IPS-20b (cell line): ENCODE results near the gene DRAM2.

Source experiments
- H3K27ac ChIP-seq: one replicate; pipeline ENCODE4 v1.5.1; 2013; ENCODE audit warnings: low read length
- H3K27me3 ChIP-seq: 2 replicates; pipeline ENCODE4 v1.6.1; 2013; ENCODE audit warnings: mild to moderate bottlenecking, low read length, inconsistent platforms; ENCODE audit not compliant: insufficient read depth
- H3K36me3 ChIP-seq: 2 replicates; pipeline ENCODE4 v1.6.1; 2013; ENCODE audit warnings: low read depth, mild to moderate bottlenecking, inconsistent platforms, low read length, moderate library complexity; ENCODE audit not compliant: insufficient read depth
- H3K4me1 ChIP-seq: 2 replicates; pipeline ENCODE4 v1.6.1; 2013; ENCODE audit warnings: mild to moderate bottlenecking, control low read depth, inconsistent platforms, low read length, moderate library complexity; ENCODE audit not compliant: insufficient read depth
- H3K4me3 ChIP-seq: 2 replicates; pipeline ENCODE4 v1.5.1; 2013; ENCODE audit warnings: mild to moderate bottlenecking, low read length, inconsistent platforms
- H3K9ac ChIP-seq: 2 replicates; pipeline ENCODE4 v1.6.1; 2013; ENCODE audit warnings: low read depth, mild to moderate bottlenecking, inconsistent platforms, low read length, moderate library complexity
- H3K9me3 ChIP-seq: 2 replicates; pipeline ENCODE4 v1.6.1; 2013; ENCODE audit warnings: mild to moderate bottlenecking, low read depth, low read length, inconsistent platforms; ENCODE audit not compliant: insufficient read depth

DRAM2 gene

DNA sequence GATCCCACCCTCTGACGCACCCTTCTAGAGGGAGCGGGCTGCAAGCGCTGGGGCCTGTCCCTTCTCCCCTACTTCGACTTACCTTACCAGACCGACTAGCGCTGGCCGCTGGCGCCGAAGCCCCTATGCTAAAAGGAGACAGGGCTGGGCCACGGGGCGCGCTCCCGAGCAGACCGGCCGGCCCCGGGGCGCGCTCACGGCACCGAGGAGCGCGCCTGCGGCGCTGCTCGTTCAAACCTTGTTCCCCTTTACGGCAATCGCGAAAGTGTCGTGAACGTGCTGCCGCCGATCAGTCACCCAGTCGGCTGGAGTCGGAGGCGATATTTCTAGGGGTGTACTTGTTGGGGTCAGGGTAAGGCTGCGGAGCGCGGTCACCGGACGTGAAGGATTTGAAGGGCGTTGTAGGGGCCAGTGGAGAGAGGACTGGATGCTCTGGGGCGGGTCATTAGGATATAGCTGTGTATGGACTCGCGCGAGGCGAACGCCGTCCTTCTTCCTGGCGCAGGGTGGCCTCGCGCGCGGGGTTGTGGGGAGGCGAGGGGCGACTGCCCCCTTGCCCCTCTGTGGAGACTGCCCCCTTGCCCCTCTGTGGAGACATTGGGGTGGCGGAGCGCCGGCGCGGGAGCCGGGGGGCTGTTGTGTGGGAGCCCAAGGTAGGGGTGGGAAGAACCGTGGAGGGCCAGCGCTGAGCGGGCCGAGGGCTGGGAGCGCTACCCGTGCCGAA lies at the start of gene DRAM2, which contains the start of gene CEPT1:
Gene DRAM2, minus strand, starts transcription at position 138 of the 724 bp plus-strand sequence. CDS start 8,539 bp downstream, outside the sequence.
Gene CEPT1, plus strand, starts transcription at position 268 of the 724 bp plus-strand sequence. CDS start 7,492 bp downstream, outside the sequence.
- H3K27me3 ChIP-seq, result no peaks in the 10 kb centered on the region
- H3K27ac ChIP-seq, result peak within 1 kb of the TSS; percentile 93
- peaks cover 27% of the 10 kb centered on the region for H3K36me3 ChIP-seq
- peak within 1 kb of the TSS; percentile 84 for H3K9ac ChIP-seq
- peaks cover 18% of the 10 kb centered on the region for H3K4me1 ChIP-seq
- H3K4me3 ChIP-seq, result peak within 1 kb of the TSS; percentile 91
- no peaks in the 10 kb centered on the region for H3K9me3 ChIP-seq

GRCh38 chr1:111184663-111185062 lies 44.8 kb upstream of the DRAM2 start:
- H3K27me3 ChIP-seq, result no peaks in the 10 kb centered on the region
- H3K36me3 ChIP-seq, result peaks cover 65% of the 10 kb centered on the region
- no peak overlapping the region for H3K4me3 ChIP-seq
- H3K9ac ChIP-seq, result no peak overlapping the region
- H3K27ac ChIP-seq, result no peak overlapping the region
- no peaks in the 10 kb centered on the region for H3K9me3 ChIP-seq
- no peaks in the 10 kb centered on the region for H3K4me1 ChIP-seq

GRCh38 chr1:111183308-111184069 lies 43.6 kb upstream of the DRAM2 start:
- Histone ChIP-seq H3K9me3 (no peaks in the 10 kb centered on the region), H3K9ac (no peak overlapping the region), H3K27me3 (no peaks in the 10 kb centered on the region), H3K4me3 (no peak overlapping the region), H3K4me1 (no peaks in the 10 kb centered on the region), H3K27ac (no peak overlapping the region), H3K36me3 (peaks cover 65% of the 10 kb centered on the region)

DNA sequence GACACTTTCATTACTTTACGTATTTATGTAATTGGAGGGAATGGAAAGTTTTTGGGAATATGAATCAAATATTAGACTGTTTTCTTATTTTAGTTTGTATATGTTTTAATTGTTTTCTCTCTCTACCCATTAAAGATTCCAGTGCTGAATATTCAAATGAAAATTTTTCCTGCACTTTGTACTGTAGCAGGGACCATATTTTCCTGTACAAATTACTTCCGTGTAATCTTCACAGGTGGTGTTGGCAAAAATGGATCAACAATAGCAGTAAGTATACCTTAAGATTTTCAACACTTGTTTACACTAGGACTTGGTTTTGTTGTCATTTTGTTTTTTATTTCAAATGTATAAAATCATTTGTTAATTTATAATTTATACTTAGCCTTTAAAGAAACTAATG lies 42.2 kb upstream of the DRAM2 start:
- Histone ChIP-seq H3K27ac (no peak overlapping the region), H3K4me3 (no peak overlapping the region), H3K9ac (no peak overlapping the region), H3K36me3 (peaks cover 60% of the 10 kb centered on the region), H3K9me3 (no peaks in the 10 kb centered on the region), H3K27me3 (no peaks in the 10 kb centered on the region), H3K4me1 (no peaks in the 10 kb centered on the region)

DNA sequence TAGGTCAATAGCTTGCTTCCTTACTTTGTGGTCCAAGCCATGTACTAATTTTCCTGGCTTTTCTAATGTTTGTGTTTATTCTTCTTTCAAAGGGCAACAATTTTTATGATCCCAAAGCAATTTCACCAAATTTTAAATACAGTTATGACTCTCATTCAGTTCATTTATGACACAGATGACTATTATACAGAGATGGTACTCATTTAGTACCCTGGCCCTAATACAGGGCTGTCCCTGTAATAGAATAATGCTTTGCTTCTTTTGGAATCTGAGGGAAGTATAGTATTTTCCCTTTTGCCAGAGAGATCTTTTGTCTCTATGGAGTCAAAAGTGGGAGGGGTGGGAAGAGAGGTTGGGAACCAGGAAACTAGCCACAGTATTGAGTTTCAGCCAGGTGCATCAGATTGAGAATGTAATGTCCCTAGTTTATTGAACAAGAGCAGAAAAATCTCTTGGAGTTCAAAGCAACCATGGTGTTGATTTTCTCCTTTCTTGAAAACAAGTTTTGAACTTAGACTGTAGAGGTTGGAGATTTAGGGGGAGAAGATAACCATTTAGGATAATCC lies 40.2 kb upstream of the DRAM2 start:
- Histone ChIP-seq H3K4me3 (no peak overlapping the region), H3K36me3 (peaks cover 62% of the 10 kb centered on the region), H3K9ac (no peak overlapping the region), H3K27ac (no peak overlapping the region), H3K4me1 (no peaks in the 10 kb centered on the region), H3K9me3 (no peaks in the 10 kb centered on the region), H3K27me3 (no peaks in the 10 kb centered on the region)

GRCh38 chr1:111176678-111177077 lies 36.8 kb upstream of the DRAM2 start:
- Histone ChIP-seq H3K27me3 (no peaks in the 10 kb centered on the region), H3K4me1 (no peaks in the 10 kb centered on the region), H3K36me3 (peaks cover 53% of the 10 kb centered on the region), H3K27ac (no peak overlapping the region), H3K9ac (no peak overlapping the region), H3K9me3 (no peaks in the 10 kb centered on the region), H3K4me3 (no peak overlapping the region)

DNA sequence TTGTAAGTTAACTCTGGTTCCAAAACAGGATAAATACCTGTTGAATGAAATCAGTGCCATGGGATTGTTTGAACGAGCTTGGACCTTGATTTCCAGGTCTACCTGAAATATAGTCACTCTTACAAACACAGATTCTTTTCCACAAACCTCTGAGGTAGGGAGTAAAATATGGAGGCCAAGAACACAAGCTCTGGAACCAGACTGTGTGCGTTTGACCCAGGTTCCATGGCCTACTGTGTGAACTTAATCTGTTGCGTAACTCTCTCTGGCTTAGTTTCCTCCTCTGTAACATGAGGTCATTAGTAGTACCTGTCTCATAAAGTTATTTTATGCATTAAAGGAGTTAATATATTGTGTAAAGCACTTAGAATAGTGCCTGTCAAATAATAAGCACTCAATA lies 35.5 kb upstream of the DRAM2 start:
- peaks cover 57% of the 10 kb centered on the region for H3K36me3 ChIP-seq
- H3K9ac ChIP-seq, result no peak overlapping the region
- H3K9me3 ChIP-seq, result no peaks in the 10 kb centered on the region
- no peaks in the 10 kb centered on the region for H3K27me3 ChIP-seq
- H3K4me3 ChIP-seq, result no peak overlapping the region
- H3K27ac ChIP-seq, result no peak overlapping the region
- H3K4me1 ChIP-seq, result no peaks in the 10 kb centered on the region

DNA sequence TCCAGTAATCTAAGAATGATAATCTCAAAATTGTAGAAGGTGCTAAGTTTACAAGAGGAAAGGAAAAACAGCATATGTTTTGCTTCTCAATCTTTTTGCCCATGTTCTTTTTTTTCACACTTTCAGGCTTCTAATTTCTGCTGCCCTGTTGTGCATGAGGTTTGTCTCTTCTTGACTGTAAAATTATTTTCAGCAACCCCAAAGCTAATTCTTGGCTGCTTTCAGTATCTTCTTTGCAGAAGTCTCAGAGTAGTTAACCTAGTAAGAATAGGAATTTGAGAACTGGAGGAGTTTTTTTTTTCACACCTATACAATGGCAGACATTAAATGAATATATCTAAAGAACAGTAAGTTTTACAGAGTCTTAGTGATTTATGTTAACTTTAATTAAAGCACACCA lies 34.2 kb upstream of the DRAM2 start:
- no peaks in the 10 kb centered on the region for H3K4me1 ChIP-seq

DNA sequence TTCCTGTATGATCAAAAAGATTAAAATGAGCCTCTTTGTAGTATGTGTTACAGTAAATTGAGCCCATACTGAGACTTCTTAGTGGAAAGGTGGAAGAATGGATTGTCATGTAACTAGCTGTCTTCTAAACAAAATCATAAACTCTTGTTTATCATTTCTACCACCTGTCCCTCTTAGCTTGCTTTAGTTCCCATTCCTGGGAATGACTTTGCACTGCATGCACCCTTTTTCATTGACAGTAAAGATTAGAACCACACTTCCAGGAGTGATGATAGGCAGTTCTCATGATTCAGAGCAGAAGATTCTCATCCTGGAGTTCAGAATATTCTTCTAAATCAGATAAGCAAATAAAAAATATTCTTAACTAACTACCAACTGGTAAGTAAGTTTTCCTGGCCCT lies 32.6 kb upstream of the DRAM2 start:
- H3K4me3 ChIP-seq, result no peak overlapping the region
- no peaks in the 10 kb centered on the region for H3K4me1 ChIP-seq
- H3K27ac ChIP-seq, result no peak overlapping the region
- H3K9me3 ChIP-seq, result no peaks in the 10 kb centered on the region
- no peak overlapping the region for H3K9ac ChIP-seq
- H3K36me3 ChIP-seq, result peaks cover 55% of the 10 kb centered on the region
- no peaks in the 10 kb centered on the region for H3K27me3 ChIP-seq

More for the DNA sequence above, 34.2 kb upstream of the DRAM2 start:
- no peaks in the 10 kb centered on the region for H3K9me3 ChIP-seq
- H3K4me3 ChIP-seq, result no peak overlapping the region
- peaks cover 57% of the 10 kb centered on the region for H3K36me3 ChIP-seq
- H3K27me3 ChIP-seq, result no peaks in the 10 kb centered on the region
- H3K9ac ChIP-seq, result no peak overlapping the region
- H3K27ac ChIP-seq, result no peak overlapping the region

- Histone ChIP-seq H3K4me1 (no peaks in the 10 kb centered on the region), H3K9ac (no peak overlapping the region), H3K27ac (no peak overlapping the region), H3K9me3 (no peaks in the 10 kb centered on the region), H3K4me3 (no peak overlapping the region), H3K36me3 (peaks cover 45% of the 10 kb centered on the region), H3K27me3 (no peaks in the 10 kb centered on the region)
These were observed 24.3 kb upstream of the DRAM2 start for GRCh38 chr1:111164151-111164550.

GRCh38 chr1:111163363-111163762 lies 23.5 kb upstream of the DRAM2 start:
- H3K27ac ChIP-seq, result no peak overlapping the region
- no peaks in the 10 kb centered on the region for H3K27me3 ChIP-seq
- peaks cover 40% of the 10 kb centered on the region for H3K36me3 ChIP-seq
- H3K9ac ChIP-seq, result no peak overlapping the region
- no peak overlapping the region for H3K4me3 ChIP-seq
- H3K4me1 ChIP-seq, result no peaks in the 10 kb centered on the region
- no peaks in the 10 kb centered on the region for H3K9me3 ChIP-seq
